Mucosa of stomach (tissue), 1 donor: ENCODE measurements around the gene TSPOAP1.

Source experiments
- H3K27me3 ChIP-seq: one replicate; pipeline ENCODE4 v1.7.0; 2013; ENCODE audit warnings: mild to moderate bottlenecking, low read length; ENCODE audit not compliant: control insufficient read depth, insufficient read depth
- H3K36me3 ChIP-seq: one replicate; pipeline ENCODE4 v1.7.0; 2013; ENCODE audit warnings: low read length; ENCODE audit not compliant: control insufficient read depth, insufficient read depth
- H3K4me1 ChIP-seq: one replicate; pipeline ENCODE4 v1.7.0; 2013; ENCODE audit warnings: mild to moderate bottlenecking, low read length; ENCODE audit not compliant: control insufficient read depth, insufficient read depth
- H3K4me3 ChIP-seq: one replicate; pipeline ENCODE4 v1.7.0; 2013; ENCODE audit warnings: low read length
- H3K9ac ChIP-seq: one replicate; pipeline ENCODE4 v1.7.0; 2013; ENCODE audit warnings: mild to moderate bottlenecking, low read length, moderate library complexity
- H3K9me3 ChIP-seq: one replicate; pipeline ENCODE4 v1.7.0; 2013; ENCODE audit warnings: mild to moderate bottlenecking, low read length, moderate library complexity; ENCODE audit not compliant: control insufficient read depth
- donor health status: Pancreatic carcinoma.

The TSPOAP1 gene

GRCh38 chr17:58313815-58314705 lies 14.5 kb downstream of the TSPOAP1 start:
- Histone ChIP-seq H3K36me3 (no peaks in the 10 kb centered on the region), H3K4me1 (no peaks in the 10 kb centered on the region), H3K9ac (no peak overlapping the region), H3K27me3 (no peaks in the 10 kb centered on the region), H3K9me3 (no peaks in the 10 kb centered on the region), H3K4me3 (no peak overlapping the region)

GRCh38 chr17:58312829-58313228 lies 15.8 kb downstream of the TSPOAP1 start:
- Histone ChIP-seq H3K9ac (no peak overlapping the region), H3K9me3 (no peaks in the 10 kb centered on the region), H3K27me3 (no peaks in the 10 kb centered on the region), H3K4me1 (no peaks in the 10 kb centered on the region), H3K4me3 (no peak overlapping the region), H3K36me3 (no peaks in the 10 kb centered on the region)

- no peaks in the 10 kb centered on the region for H3K27me3 ChIP-seq
- no peak overlapping the region for H3K9ac ChIP-seq
- H3K4me3 ChIP-seq: no peak overlapping the region
- no peaks in the 10 kb centered on the region for H3K4me1 ChIP-seq
- H3K9me3 ChIP-seq: no peaks in the 10 kb centered on the region
- H3K36me3 ChIP-seq: no peaks in the 10 kb centered on the region
These were observed 16.5 kb downstream of the TSPOAP1 start for GRCh38 chr17:58312021-58312630.

- Histone ChIP-seq H3K9me3 (no peaks in the 10 kb centered on the region), H3K9ac (no peak overlapping the region), H3K4me3 (no peak overlapping the region), H3K36me3 (no peaks in the 10 kb centered on the region), H3K4me1 (no peaks in the 10 kb centered on the region), H3K27me3 (no peaks in the 10 kb centered on the region)
These were observed 17.1 kb downstream of the TSPOAP1 start for GRCh38 chr17:58311429-58311894.

- no peaks in the 10 kb centered on the region for H3K4me1 ChIP-seq
- no peaks in the 10 kb centered on the region for H3K36me3 ChIP-seq
- H3K4me3 ChIP-seq: no peak overlapping the region
- H3K9me3 ChIP-seq: no peaks in the 10 kb centered on the region
- H3K9ac ChIP-seq: no peak overlapping the region
- no peaks in the 10 kb centered on the region for H3K27me3 ChIP-seq
These were observed 17.8 kb downstream of the TSPOAP1 start for GRCh38 chr17:58310511-58311428.

DNA sequence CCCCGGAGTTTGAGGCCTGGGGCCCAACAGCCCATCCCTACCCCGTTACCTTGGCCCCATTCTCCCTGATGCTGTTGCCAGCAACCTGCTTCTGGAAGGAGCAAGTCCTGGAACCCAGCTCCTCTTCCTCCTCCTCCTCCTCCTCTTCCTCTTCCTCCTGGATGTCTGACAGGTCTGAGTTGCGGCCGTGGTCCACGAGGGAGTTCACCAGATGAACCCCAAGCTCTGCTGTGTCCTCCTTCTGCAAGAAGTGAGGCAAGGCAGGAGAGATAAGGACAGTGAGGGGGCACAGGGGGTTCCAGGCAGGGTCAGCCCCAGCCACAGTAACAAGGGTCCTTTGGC lies 18.7 kb downstream of the TSPOAP1 start:
- H3K9me3 ChIP-seq: no peaks in the 10 kb centered on the region
- H3K36me3 ChIP-seq: no peaks in the 10 kb centered on the region
- no peak overlapping the region for H3K9ac ChIP-seq
- H3K4me1 ChIP-seq: no peaks in the 10 kb centered on the region
- no peak overlapping the region for H3K4me3 ChIP-seq
- H3K27me3 ChIP-seq: no peaks in the 10 kb centered on the region

DNA sequence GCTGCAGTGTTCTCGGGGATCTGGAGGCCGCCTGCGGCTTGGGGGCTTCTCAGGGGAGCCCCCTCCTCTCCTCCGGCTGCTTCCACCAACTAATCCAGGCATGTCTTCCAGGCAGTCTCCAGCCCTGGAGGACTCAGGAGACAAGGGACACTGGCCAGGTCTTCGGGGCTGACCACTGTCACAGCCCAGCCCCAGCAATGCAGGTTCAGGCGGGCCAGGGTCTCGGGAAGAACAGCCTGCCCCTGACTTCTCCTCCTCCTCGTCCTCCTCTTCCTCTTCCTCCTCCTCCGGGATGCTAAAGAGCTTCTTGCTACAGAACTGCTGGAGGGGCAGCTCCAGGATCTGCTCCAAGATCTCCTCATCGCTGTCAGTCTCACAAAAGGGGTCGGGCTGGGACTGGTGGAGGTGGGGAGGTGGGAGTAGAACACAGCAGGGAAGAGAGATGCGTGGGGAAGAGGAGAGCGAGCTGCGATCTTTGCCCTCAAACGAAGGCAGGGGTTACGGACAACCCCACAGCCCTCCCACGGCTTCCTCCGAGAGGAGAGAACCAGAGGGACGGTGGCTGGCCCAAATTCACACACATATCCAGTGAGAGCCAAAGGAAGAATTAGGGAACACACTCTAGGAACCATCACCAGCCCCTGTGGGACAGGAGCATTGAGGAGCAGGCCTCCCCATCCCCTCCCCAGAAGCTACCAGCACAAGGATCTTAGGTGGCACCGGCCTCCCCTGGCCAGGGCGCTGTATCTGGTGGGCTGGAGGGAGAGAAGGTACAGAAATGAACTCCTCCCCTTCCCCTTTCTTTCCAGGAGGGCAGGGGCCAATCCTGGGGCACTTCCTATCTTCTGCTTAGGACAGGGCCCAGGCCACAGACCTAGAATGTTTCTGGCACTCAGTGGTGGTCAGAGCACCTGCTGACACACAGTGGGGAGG lies 19.3 kb downstream of the TSPOAP1 start:
- Histone ChIP-seq H3K9me3 (no peaks in the 10 kb centered on the region), H3K9ac (no peak overlapping the region)

DNA sequence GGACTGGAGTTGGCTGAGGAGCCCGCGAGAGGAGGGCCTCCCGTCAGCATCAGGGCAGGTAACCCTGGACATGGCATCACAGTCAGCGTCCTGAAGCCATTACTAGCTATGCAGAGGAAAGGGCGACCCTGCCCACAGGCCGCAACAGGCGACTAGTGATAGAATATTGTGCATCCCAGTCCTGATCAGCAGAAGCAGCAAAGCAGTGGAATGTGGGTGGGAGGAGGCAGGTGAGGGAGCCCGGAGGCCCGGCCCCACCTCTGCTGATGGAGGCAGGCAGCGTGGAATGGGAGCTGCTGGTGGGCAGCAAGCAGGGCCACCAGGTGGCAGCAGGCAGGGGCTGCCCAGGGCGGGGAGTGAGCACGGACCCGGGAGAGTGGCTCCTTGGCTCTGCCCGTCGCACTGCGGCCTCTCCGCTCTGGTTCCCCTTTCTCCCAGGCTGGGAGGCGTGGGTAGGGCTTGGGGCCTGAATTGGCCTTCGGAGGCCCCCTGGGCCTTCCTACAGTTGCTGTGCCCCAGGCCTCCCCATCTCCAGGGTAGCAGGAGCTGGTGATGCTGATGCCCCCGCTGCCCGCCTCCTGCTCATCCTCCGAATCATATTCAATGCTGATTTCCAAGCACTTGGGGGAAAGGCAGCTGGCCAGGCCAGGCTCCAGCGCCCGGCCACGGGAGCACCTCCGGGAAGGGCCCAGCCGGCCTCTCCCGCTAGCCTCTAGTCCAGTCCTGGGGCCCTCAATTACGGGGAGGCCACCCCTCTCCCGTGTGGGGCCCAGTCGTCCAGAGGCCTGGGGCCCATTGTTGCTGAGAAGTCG lies 20.2 kb downstream of the TSPOAP1 start:
- Histone ChIP-seq H3K4me3 (no peak overlapping the region), H3K9me3 (no peaks in the 10 kb centered on the region), H3K4me1 (no peaks in the 10 kb centered on the region), H3K9ac (no peak overlapping the region), H3K27me3 (no peaks in the 10 kb centered on the region), H3K36me3 (no peaks in the 10 kb centered on the region)

More for the DNA sequence above, 19.3 kb downstream of the TSPOAP1 start:
- no peaks in the 10 kb centered on the region for H3K4me1 ChIP-seq
- no peaks in the 10 kb centered on the region for H3K36me3 ChIP-seq
- no peaks in the 10 kb centered on the region for H3K27me3 ChIP-seq
- no peak overlapping the region for H3K4me3 ChIP-seq

GRCh38 chr17:58307468-58308172 lies 21.0 kb downstream of the TSPOAP1 start:
- no peaks in the 10 kb centered on the region for H3K36me3 ChIP-seq
- H3K4me3 ChIP-seq: no peak overlapping the region
- no peak overlapping the region for H3K9ac ChIP-seq

DNA sequence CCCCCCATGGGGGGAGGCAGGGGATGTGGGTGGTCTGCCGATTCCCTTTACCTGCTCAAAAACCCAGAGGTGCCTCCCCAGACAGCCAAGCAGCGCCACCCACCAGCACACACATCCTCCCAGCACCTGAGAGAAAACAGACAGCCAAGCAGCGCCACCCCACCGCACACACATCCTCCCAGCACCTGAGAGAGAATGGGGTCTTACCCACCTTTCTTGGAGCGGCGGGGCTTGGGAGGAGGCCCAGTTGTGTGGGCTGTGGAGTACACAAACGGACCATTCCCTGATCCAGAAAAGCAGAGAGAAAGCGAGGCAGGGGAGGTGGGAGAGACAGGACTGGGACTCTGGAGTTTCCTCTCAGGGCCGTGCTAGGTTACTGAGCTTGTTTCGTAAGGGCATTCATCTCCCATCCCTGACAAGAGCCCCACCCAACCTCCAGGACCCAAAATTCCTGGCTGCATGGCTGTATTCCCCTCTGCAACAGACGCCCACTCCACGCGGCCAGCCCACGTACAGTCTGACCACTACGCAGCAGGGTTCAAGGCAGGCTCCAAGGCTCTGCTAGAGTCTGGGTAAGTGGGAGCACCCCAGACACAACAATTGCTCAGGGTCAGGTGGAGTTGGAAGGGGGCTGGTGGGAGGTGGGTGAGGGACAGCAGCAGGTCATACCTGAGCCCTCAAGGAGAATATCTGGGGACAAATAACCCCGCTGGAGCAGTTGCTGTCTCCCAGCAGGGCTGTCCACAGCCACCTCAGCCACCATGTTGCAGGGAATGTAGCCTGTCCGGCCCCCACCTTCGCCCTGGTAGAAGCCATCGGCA lies 22.3 kb downstream of the TSPOAP1 start:
- no peaks in the 10 kb centered on the region for H3K4me1 ChIP-seq
- no peaks in the 10 kb centered on the region for H3K9me3 ChIP-seq
- no peaks in the 10 kb centered on the region for H3K27me3 ChIP-seq
- H3K36me3 ChIP-seq: no peaks in the 10 kb centered on the region
- no peak overlapping the region for H3K4me3 ChIP-seq
- no peak overlapping the region for H3K9ac ChIP-seq

More at GRCh38 chr17:58307468-58308172, 21.0 kb downstream of the TSPOAP1 start:
- no peaks in the 10 kb centered on the region for H3K9me3 ChIP-seq
- no peaks in the 10 kb centered on the region for H3K27me3 ChIP-seq
- no peaks in the 10 kb centered on the region for H3K4me1 ChIP-seq
